Thyroid gland (tissue), 4 donors: ENCODE data around the gene GALNT17. TPM values are rescaled to one million over a fixed set of nuclear protein-coding genes. Genes with fewer than 3 reads are reported as not detected.

Source experiments
- DNase-seq, 2 donors: peaks; one replicate each; pipeline ENCODE4 v3.0.0-alpha.2; 2019
- H3K27ac ChIP-seq, 3 donors: fragments of 200-600 bp; sonication (generic); 1 replicate in 2 of 3; 2 replicates in 1 of 3; pipeline ENCODE4 v1.5.1; 2016 to 2019; ENCODE audit warnings: mild to moderate bottlenecking in 1 of 3, moderate library complexity in 1 of 3
- H3K27me3 ChIP-seq: fragments of 200-600 bp; sonication (generic); one replicate; pipeline ENCODE4 v1.5.1; 2019
- H3K36me3 ChIP-seq, 2 donors: fragments of 200-600 bp; sonication (generic); one replicate each; pipeline ENCODE4 v1.5.1; 2016 to 2019
- H3K4me1 ChIP-seq, 2 donors: fragments of 200-600 bp; sonication (generic); one replicate each; pipeline ENCODE4 v1.5.1; 2017 to 2019
- H3K4me3 ChIP-seq, 3 donors: fragments of 200-600 bp; sonication (generic); replicated peaks in 1 of 3; 1 replicate in 2 of 3; 2 replicates in 1 of 3; pipeline ENCODE4 v1.5.1; 2016; ENCODE audit warnings: mild to moderate bottlenecking in 1 of 3
- H3K9me3 ChIP-seq: fragments of 200-600 bp; sonication (generic); one replicate; pipeline ENCODE4 v1.5.1; 2017
- POLR2A ChIP-seq, 2 donors: fragments of 450-650 bp; IDR thresholded peaks; one replicate each; pipeline ENCODE4 v1.6.1; 2017; ENCODE audit warnings: antibody characterized with exemption in 2 of 2, mild to moderate bottlenecking in 2 of 2, moderate library complexity in 1 of 2
- WGBS, 2 donors: methylation state at CpG; one replicate each; pipeline ENCODE4 v1.1.5; 2017; 5-methylcytosine and 5-hydroxymethylcytosine counted together
- intact Hi-C: fragments of 100-400 bp; cut with DNase I; formaldehyde crosslinking; loops from one replicate; pipeline ENCODE4 v1.15.1; 2023
- total RNA-seq, 4 donors: library from RNA; depleted of rRNA; stranded (reverse); fragments of >200 nt; gene quantifications; one replicate each; pipeline ENCODE4 v1.2.3, GENCODE V29; 2016
- TF ChIP-seq, protein P1 (sequence below), 6 experiments: fragments of 200-600 bp in 3 of 6; fragments of 450-650 bp in 3 of 6; sonication (generic) in 3 of 6; IDR thresholded peaks; one replicate each; pipeline ENCODE4 v1.5.1; 2016 to 2019; ENCODE audit warnings: antibody characterized with exemption in 6 of 6, mild to moderate bottlenecking in 2 of 6, inconsistent platforms in 1 of 6, moderate library complexity in 1 of 6

The GALNT17 gene
- total RNA-seq, 4 donors from 2014 or later: 5.8 to 63.8 (median 37.1) TPM

DNA sequence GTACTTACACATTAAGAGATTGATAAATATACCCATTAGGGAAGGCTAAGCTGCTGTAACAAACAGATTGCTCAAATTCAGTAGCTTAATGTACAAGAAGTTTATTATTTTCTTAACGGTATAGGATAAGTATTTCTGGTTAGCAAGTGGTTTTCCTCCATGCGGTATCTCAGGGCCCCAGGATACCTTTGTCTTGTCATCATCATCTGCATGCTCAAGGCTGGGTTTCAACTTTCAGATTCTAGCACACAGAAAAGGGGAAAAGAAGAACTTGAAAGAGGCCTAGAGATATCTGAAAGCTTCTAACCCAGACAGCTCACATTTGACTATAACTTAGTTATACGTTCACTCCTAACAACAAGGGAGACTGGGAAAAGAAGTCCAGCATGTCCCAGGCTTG is 11.8 kb upstream of the GALNT17 start:
- Histone ChIP-seq H3K4me3 (no peak overlapping the region), H3K36me3 (no peaks in the 10 kb centered on the region), H3K27me3 (no peaks in the 10 kb centered on the region), H3K9me3 (no peaks in the 10 kb centered on the region), H3K4me1 (no peaks in the 10 kb centered on the region), H3K27ac (no peak overlapping the region)
- DNase-seq: no peak
- intact Hi-C loops: no loop called here
- TF ChIP-seq, protein P1, sequence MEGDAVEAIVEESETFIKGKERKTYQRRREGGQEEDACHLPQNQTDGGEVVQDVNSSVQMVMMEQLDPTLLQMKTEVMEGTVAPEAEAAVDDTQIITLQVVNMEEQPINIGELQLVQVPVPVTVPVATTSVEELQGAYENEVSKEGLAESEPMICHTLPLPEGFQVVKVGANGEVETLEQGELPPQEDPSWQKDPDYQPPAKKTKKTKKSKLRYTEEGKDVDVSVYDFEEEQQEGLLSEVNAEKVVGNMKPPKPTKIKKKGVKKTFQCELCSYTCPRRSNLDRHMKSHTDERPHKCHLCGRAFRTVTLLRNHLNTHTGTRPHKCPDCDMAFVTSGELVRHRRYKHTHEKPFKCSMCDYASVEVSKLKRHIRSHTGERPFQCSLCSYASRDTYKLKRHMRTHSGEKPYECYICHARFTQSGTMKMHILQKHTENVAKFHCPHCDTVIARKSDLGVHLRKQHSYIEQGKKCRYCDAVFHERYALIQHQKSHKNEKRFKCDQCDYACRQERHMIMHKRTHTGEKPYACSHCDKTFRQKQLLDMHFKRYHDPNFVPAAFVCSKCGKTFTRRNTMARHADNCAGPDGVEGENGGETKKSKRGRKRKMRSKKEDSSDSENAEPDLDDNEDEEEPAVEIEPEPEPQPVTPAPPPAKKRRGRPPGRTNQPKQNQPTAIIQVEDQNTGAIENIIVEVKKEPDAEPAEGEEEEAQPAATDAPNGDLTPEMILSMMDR (IDR thresholded peaks at IDR 0.05): no peak
- no peak for TF ChIP-seq POLR2A (IDR thresholded peaks at IDR 0.05)
- WGBS, 2 donors: 96% methylated on average over 3 of the region's 3 CpGs

DNA sequence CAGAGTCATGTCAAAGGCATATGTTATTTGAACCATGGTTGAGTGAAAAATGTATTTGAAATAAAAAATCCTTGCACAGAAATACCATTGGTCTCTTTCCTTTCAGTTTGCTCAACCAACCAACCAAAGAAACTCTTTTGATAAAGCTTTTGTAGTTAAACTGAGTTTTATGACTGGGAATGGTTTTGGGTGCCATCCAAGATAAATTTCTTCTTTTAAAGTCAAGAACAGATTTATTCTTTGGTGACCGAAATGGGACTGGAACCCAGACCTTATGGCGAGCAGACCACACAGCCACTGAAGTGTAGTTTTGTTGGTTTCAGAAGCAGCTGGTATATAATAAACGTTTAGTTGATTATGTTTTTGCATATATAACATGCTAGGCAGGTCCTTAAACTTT is 2.8 kb upstream of the GALNT17 start:
- intact Hi-C loops: no loop called here
- no peak overlapping the region for H3K4me3 ChIP-seq
- H3K4me1 ChIP-seq: peaks cover 12 to 31% of the 10 kb centered on the region in 2 donors
- peak overlapping the region in 1 of 3 donors; percentile 83 for H3K27ac ChIP-seq
- H3K36me3 ChIP-seq: no peaks in the 10 kb centered on the region
- TF ChIP-seq, protein P1 (IDR thresholded peaks at IDR 0.05): no peak
- no peak for TF ChIP-seq POLR2A (IDR thresholded peaks at IDR 0.05)
- WGBS, 2 donors: 56 to 58% methylated on average over 3 of the region's 3 CpGs
- no peaks in the 10 kb centered on the region for H3K9me3 ChIP-seq
- DNase-seq: no peak
- no peaks in the 10 kb centered on the region for H3K27me3 ChIP-seq

DNA sequence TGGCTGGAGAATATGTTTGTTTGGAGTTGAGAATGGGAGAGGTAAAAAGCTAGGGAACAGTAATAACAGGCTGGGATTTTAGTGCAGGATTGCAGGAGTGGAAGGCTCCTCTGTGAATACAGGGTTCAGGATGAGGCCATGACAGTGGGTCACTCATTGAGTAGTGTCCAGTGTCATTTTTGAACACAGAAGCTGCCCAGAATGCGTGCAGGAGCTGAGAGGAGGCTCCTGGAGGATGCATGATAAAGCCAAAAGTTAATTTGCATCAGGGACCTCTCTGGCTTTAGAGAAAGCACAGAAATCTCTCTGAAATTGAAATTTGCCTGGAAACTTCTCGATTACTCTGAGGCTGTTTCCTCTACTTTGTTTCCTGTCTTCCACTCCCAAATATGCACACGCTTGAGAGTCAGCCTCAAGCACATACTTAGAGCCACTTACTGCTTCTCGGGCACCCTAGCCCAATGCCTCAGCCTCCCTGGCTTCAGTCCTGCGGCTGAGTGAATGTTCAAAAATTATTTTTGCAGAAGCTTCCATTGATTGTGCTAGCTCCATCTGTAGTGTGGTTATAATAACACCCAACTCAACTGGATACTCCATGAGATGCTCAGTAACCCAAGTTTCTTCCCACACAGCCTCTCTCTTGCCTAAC is 1.8 kb upstream of the GALNT17 start:
- intact Hi-C loops: no loop called here
- 12 to 19% methylated on average over 5 of the region's 5 CpGs for WGBS, 2 donors
- peak; percentile 86 to 88 for DNase-seq
- Histone ChIP-seq H3K27me3 (no peaks in the 10 kb centered on the region), H3K27ac (peak overlapping the region; percentile 35 to 83 (median 40)), H3K36me3 (no peaks in the 10 kb centered on the region), H3K9me3 (no peaks in the 10 kb centered on the region), H3K4me1 (peaks cover 12 to 31% of the 10 kb centered on the region in 2 donors), H3K4me3 (no peak overlapping the region)
- no peak for TF ChIP-seq POLR2A (IDR thresholded peaks at IDR 0.05)

- intact Hi-C loops: no loop called here
- H3K27ac ChIP-seq: peak overlapping the region; percentile 17 to 83 (median 26)
- 1 to 2% methylated on average over 18 to 21 of the region's 113 CpGs for WGBS, 2 donors
- TF ChIP-seq, protein P1 (IDR thresholded peaks at IDR 0.05): peak in 2 of 6 experiments; percentile 40 to 42
- peak in 1 of 2 donors; percentile 54 for TF ChIP-seq POLR2A (IDR thresholded peaks at IDR 0.05)
- peak; percentile 85 to 92 for DNase-seq
- H3K4me1 ChIP-seq: peaks cover 12 to 31% of the 10 kb centered on the region in 2 donors
- peak overlapping the region; percentile 31 to 73 (median 36) for H3K4me3 ChIP-seq
- H3K27me3 ChIP-seq: no peaks in the 10 kb centered on the region
- H3K9me3 ChIP-seq: no peaks in the 10 kb centered on the region
- no peaks in the 10 kb centered on the region for H3K36me3 ChIP-seq
These were observed 453 bp upstream of the GALNT17 start for GRCh38 chr7:71131256-71132126.

DNA sequence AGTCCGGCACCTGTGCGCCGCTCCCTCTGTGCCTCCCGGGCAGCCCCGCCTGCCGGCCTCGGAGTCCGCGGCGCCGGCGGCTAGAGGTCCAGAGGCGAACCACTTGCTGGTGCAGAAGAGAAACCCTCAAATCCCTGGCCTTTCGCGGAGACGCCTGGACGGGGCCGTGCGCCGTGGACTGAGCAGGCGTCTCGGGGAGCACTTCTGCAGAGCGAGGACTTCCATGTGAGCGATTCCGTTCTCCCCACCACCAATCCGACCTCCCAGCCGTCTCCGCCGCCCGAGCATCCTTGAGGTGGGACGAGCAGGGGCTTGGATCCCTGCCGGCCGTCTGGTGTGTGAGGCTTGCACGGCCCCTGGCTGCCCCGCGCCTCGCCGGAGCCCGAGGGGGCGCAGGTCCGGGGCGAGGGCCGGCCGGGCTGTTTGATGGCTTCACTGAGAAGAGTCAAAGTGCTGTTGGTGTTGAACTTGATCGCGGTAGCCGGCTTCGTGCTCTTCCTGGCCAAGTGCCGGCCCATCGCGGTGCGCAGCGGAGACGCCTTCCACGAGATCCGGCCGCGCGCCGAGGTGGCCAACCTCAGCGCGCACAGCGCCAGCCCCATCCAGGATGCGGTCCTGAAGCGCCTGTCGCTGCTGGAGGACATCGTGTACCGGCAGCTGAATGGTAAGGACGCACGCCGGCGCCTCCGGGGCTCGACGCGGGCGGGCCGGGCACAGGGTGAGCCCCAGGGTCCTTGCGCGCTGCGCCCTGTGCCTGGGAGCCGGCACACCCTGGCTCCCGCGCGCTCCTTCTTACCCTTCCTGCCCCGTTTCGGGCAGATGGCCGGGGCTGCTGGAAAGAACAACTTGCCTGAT is 660 bp downstream of the GALNT17 start:
- intact Hi-C loops: no loop called here
- 4% methylated on average over 7 of the region's 88 CpGs; no CpG with 5 or more reads in 1 of the 2 donors for WGBS, 2 donors

More for the DNA sequence above, 660 bp downstream of the GALNT17 start:
- peak; percentile 58 to 64 for DNase-seq
- no peaks in the 10 kb centered on the region for H3K9me3 ChIP-seq
- TF ChIP-seq POLR2A (IDR thresholded peaks at IDR 0.05): no peak
- TF ChIP-seq, protein P1 (IDR thresholded peaks at IDR 0.05): no peak
- no peak overlapping the region for H3K27ac ChIP-seq
- H3K4me3 ChIP-seq: peak overlapping the region; percentile 36 to 73 (median 68)
- peaks cover 12 to 31% of the 10 kb centered on the region in 2 donors for H3K4me1 ChIP-seq
- no peaks in the 10 kb centered on the region for H3K27me3 ChIP-seq
- no peaks in the 10 kb centered on the region for H3K36me3 ChIP-seq
